HepG2 (cell line): ENCODE measurements around the gene LAG3. TPM values are rescaled to one million over a fixed set of nuclear protein-coding genes. Genes with fewer than 3 reads are reported as not detected.

Experiments
- ATAC-seq: fragments of 200-7000 bp; cut with Tn5 transposase; 3 replicates; pipeline ENCODE4 v1.9.1; 2020; ENCODE audit warnings: mild to moderate bottlenecking, moderate library complexity
- BruUV-seq: library from RNA; stranded (reverse); fragments of 400-500 nt; replicated peaks from 2 replicates; lab custom pipeline; 2021; lab: Mats Ljungman, UMichigan
- CTCF ChIA-PET: fragments of 300-600 bp; formaldehyde crosslinking; extraction: SDS; loops from one replicate; lab custom pipeline; 2021; ENCODE audit warnings: low total read pairs, inconsistent platforms, low intra/inter-chr PET ratio; lab: Yijun Ruan, JAX
- POLR2A ChIA-PET: fragments of 350-600 bp; sonication (Branson Sonifier 250); formaldehyde crosslinking; loops from one replicate; lab custom pipeline; 2020; ENCODE audit warnings: antibody characterized with exemption, inconsistent platforms; lab: Yijun Ruan, JAX
- DNase-seq: peaks from one replicate; pipeline ENCODE4 v3.0.0-alpha.2; 2015; ENCODE audit warnings: low spot score
- FAIRE-seq: peaks from 3 replicates; lab custom pipeline; 2011; peaks lifted over from hg19 to GRCh38; lab: Jason Lieb, UNC
- H2AFZ ChIP-seq: one replicate; pipeline ENCODE4 v1.6.1; 2011; ENCODE audit warnings: low read length, inconsistent platforms
- H3K27ac ChIP-seq: fragments of 300-600 bp; 3 replicates; pipeline ENCODE4 v1.8.0; 2011; ENCODE audit warnings: mixed run types, mild to moderate bottlenecking, mixed read lengths, low read length, inconsistent platforms; ENCODE audit not compliant: insufficient read depth; ENCODE audit errors: extremely low read length
- H3K27me3 ChIP-seq, 2 experiments: fragments of 200-600 bp in 1 of 2; 2 replicates in 1 of 2; 3 replicates in 1 of 2; pipeline versions ENCODE4 v1.6.0 to v1.8.0; 2011; ENCODE audit warnings: low read length in 2 of 2, mild to moderate bottlenecking in 2 of 2, moderate library complexity in 2 of 2, inconsistent platforms in 1 of 2; ENCODE audit not compliant: insufficient read depth in 2 of 2, control insufficient read depth in 1 of 2
- H3K36me3 ChIP-seq, 2 experiments: fragments of 200-600 bp in 1 of 2; replicated peaks in 1 of 2; 2 replicates in 1 of 2; 3 replicates in 1 of 2; pipeline versions ENCODE4 v1.5.1 to v1.8.0; 2011; ENCODE audit warnings: low read length in 2 of 2, inconsistent platforms in 1 of 2; ENCODE audit not compliant: insufficient read depth in 2 of 2, control insufficient read depth in 1 of 2
- H3K4me1 ChIP-seq: 2 replicates; pipeline ENCODE4 v1.5.1; 2012; ENCODE audit warnings: low read length, inconsistent platforms; ENCODE audit not compliant: insufficient read depth
- H3K4me2 ChIP-seq: 2 replicates; pipeline ENCODE4 v1.6.0; 2011; ENCODE audit warnings: low read depth, low read length, inconsistent platforms
- H3K4me3 ChIP-seq, 3 experiments: fragments of 200-600 bp in 1 of 3; sonication (generic), shearing (Covaris generic) in 1 of 3; replicated peaks in 1 of 3; 2 replicates each; pipeline ENCODE4 v1.5.1; 2011 to 2016; ENCODE audit warnings: low read length in 3 of 3, inconsistent platforms in 2 of 3, low read depth in 2 of 3, mild to moderate bottlenecking in 2 of 3, control low read depth in 1 of 3, mixed read lengths in 1 of 3; ENCODE audit not compliant: insufficient read depth in 1 of 3
- H3K79me2 ChIP-seq: one replicate; pipeline ENCODE4 v1.6.1; 2011; ENCODE audit warnings: low read length, inconsistent platforms; ENCODE audit not compliant: insufficient read depth
- H3K9ac ChIP-seq: 2 replicates; pipeline ENCODE4 v1.6.0; 2011; ENCODE audit warnings: mild to moderate bottlenecking, low read depth, low read length, inconsistent platforms; ENCODE audit not compliant: insufficient read depth
- H3K9me3 ChIP-seq: 2 replicates; pipeline ENCODE4 v1.5.1; 2012; ENCODE audit warnings: mild to moderate bottlenecking, low read length
- H4K20me1 ChIP-seq: 2 replicates; pipeline ENCODE4 v1.6.0; 2011; ENCODE audit warnings: inconsistent platforms, mild to moderate bottlenecking, low read length, moderate library complexity; ENCODE audit not compliant: insufficient read depth
- AGO2 ChIP-seq: fragments of 200-400 bp; formaldehyde crosslinking; optimal IDR thresholded peaks from 2 replicates; pipeline ENCODE3; 2017; ENCODE audit warnings: mild to moderate bottlenecking, low read depth, low read length, moderate library complexity
- BRF2 ChIP-seq: sonication (generic); formaldehyde crosslinking; IDR thresholded peaks from 2 replicates; pipeline ENCODE4 v1.8.1; 2022; ENCODE audit warnings: mild to moderate bottlenecking, missing genetic modification reagents
- CHD4 ChIP-seq: fragments of 200-600 bp; sonication (generic); IDR thresholded peaks from 2 replicates; pipeline ENCODE4 v1.7.0; 2017; ENCODE audit warnings: mild to moderate bottlenecking, low read length, borderline replicate concordance
- CTCF ChIP-seq: sonication (generic); formaldehyde crosslinking; IDR thresholded peaks from 2 replicates; pipeline ENCODE4 v1.5.0; 2020; ENCODE audit warnings: mild to moderate bottlenecking, missing genetic modification reagents, moderate library complexity
- FOXK2 ChIP-seq: fragments of 450-650 bp; IDR thresholded peaks from 2 replicates; pipeline ENCODE4 v1.6.1; 2016
- MBNL3 ChIP-seq: fragments of 250-450 bp; sonication (Bioruptor Pico); conservative IDR thresholded peaks from 2 replicates; pipeline ENCODE4 v1.8.0; 2022; ENCODE audit warnings: mild to moderate bottlenecking, inconsistent platforms
- RBFOX2 ChIP-seq: fragments of 200-400 bp; formaldehyde crosslinking; IDR thresholded peaks from 2 replicates; pipeline ENCODE4 v1.6.1; 2017; ENCODE audit warnings: low read depth, mild to moderate bottlenecking, low read length
- RBM22 ChIP-seq: fragments of 200-400 bp; formaldehyde crosslinking; optimal IDR thresholded peaks from 2 replicates; pipeline ENCODE3; 2017; ENCODE audit warnings: mild to moderate bottlenecking, low read length, moderate library complexity
- THAP7 ChIP-seq: sonication (generic); formaldehyde crosslinking; IDR thresholded peaks from 2 replicates; pipeline ENCODE4 v1.8.1; 2023; ENCODE audit warnings: mild to moderate bottlenecking, missing genetic modification reagents
- THYN1 ChIP-seq: sonication (generic); formaldehyde crosslinking; IDR thresholded peaks from 2 replicates; pipeline ENCODE4 v1.8.1; 2023; ENCODE audit warnings: low read depth, mild to moderate bottlenecking, moderate library complexity, missing genetic modification reagents, borderline replicate concordance
- TP53 ChIP-seq: sonication (generic); formaldehyde crosslinking; conservative IDR thresholded peaks from 2 replicates; pipeline ENCODE4 v1.4.0; 2020; ENCODE audit warnings: missing genetic modification reagents
- ZBTB20 ChIP-seq: sonication (generic); formaldehyde crosslinking; IDR thresholded peaks from 2 replicates; pipeline ENCODE4 v1.8.1; 2023; ENCODE audit warnings: missing genetic modification reagents, low read depth, mild to moderate bottlenecking, borderline replicate concordance
- ZFAT ChIP-seq: sonication (generic); formaldehyde crosslinking; conservative IDR thresholded peaks from 2 replicates; pipeline ENCODE4 v1.8.1; 2023; ENCODE audit warnings: missing genetic modification reagents, inconsistent platforms
- ZKSCAN1 ChIP-seq: fragments of 150-350 bp; IDR thresholded peaks from 2 replicates; pipeline ENCODE4 v1.6.1; 2014; ENCODE audit warnings: low read length
- ZNF784 ChIP-seq: sonication (generic); formaldehyde crosslinking; IDR thresholded peaks from 2 replicates; pipeline ENCODE4 v1.5.1; 2020; ENCODE audit warnings: missing genetic modification reagents, mild to moderate bottlenecking, borderline replicate concordance
- WGBS: methylation state at CpG from one replicate; pipeline ENCODE4 v1.1.6; 2017; ENCODE audit warnings: low lambda C conversion rate; 5-methylcytosine and 5-hydroxymethylcytosine counted together
- in situ Hi-C: cut with HindIII; loops from 2 replicates; pipeline ENCODE4 v1.10.0; 2017; ENCODE audit warnings: low pct_unique_long_range_greater_than_20kb; ENCODE audit not compliant: extremely low pct_ligation_motif_present
- intact Hi-C: fragments of 100-400 bp; cut with micrococcal nuclease; formaldehyde crosslinking; loops from one replicate; pipeline ENCODE4 v1.10.0; 2022; ENCODE audit not compliant: unreplicated experiment
- polyA plus RNA-seq, 8 experiments: library from polyadenylated mRNA; depleted of rRNA in 3 of 8; stranded (reverse) in 7 of 8; unstranded in 1 of 8; fragments of >200 nt; fragmentation: Illumina TruSeq in 4 of 8; extraction: Trizol in 4 of 8; gene quantifications; 2 replicates each; pipeline versions ENCODE4 v1.2.1 to v1.2.3, GENCODE V29; 2011 to 2016; ENCODE audit warnings: low read depth in 4 of 8, missing spikeins in 1 of 8, mixed read lengths in 1 of 8; ENCODE audit not compliant: insufficient read depth in 1 of 8
- total RNA-seq, 5 experiments: library from RNA; depleted of rRNA; stranded (reverse); fragments of >200 nt; fragmentation: Illumina TruSeq; extraction: Trizol; gene quantifications; 2 replicates each; pipeline ENCODE4 v1.2.3, GENCODE V29; 2016; ENCODE audit warnings: low read depth in 1 of 5

LAG3 gene
- total and polyA plus RNA-seq, 2 of the 13 experiments (the other 11 are each of a cell fraction or from before 2014, with no cell fraction given), result 0.11 to 0.26 TPM

- H3K4me1 ChIP-seq, result peaks cover 68% of the 10 kb centered on the region
- 96% methylated on average over 8 of the region's 12 CpGs for WGBS
- no peak for FAIRE-seq
- H3K9me3 ChIP-seq, result no peaks in the 10 kb centered on the region
- H3K27me3 ChIP-seq, result no peaks in the 10 kb centered on the region
- H3K4me2 ChIP-seq, result no peak overlapping the region
- no peak for ATAC-seq
- ChIA-PET CTCF (no interaction called here), POLR2A (interaction anchor here (0.5 to 8.3 kb wide), 2 partner anchors 17 to 288 kb away, joined by 3 to 162 read pairs; partner anchors contain the start of gene MLF2)
- no peak for DNase-seq
- no peak for TF ChIP-seq BRF2
- TF ChIP-seq RBFOX2, result peak; percentile 58
- no peak for TF ChIP-seq THYN1 (CRISPR knock-in tag)
- peak; percentile 19 for TF ChIP-seq RBM22
- peak; percentile 68 for TF ChIP-seq AGO2
- H3K79me2 ChIP-seq, result peaks cover 20% of the 10 kb centered on the region
- no peak overlapping the region for H3K27ac ChIP-seq
- peaks cover 0 to 11% of the 10 kb centered on the region in 2 experiments; a peak in 1 of 5 replicates for H3K36me3 ChIP-seq
- BruUV-seq, result no TSS peak
- H2AFZ ChIP-seq, result no peak overlapping the region
- H3K4me3 ChIP-seq, result no peak overlapping the region
- H3K9ac ChIP-seq, result no peak overlapping the region
- 0 out of 2 replicates have a peak, but pooled peaks cover 6% of the 10 kb centered on the region for H4K20me1 ChIP-seq
- in situ Hi-C loops, result no loop called here
- intact Hi-C loops, result no loop called here
These were observed 2.2 kb upstream of the LAG3 start for GRCh38 chr12:6770094-6770493.

- DNase-seq, result no peak
- in situ Hi-C loops (no loop called here), intact Hi-C loops (no loop called here)
- BruUV-seq, result no TSS peak
- Histone ChIP-seq H4K20me1 (0 out of 2 replicates have a peak, but pooled peaks cover 6% of the 10 kb centered on the region), H3K4me1 (peaks cover 68% of the 10 kb centered on the region), H2AFZ (no peak overlapping the region), H3K36me3 (peaks cover 0 to 11% of the 10 kb centered on the region in 2 experiments; a peak in 1 of 5 replicates), H3K27me3 (no peaks in the 10 kb centered on the region), H3K9me3 (no peaks in the 10 kb centered on the region), H3K9ac (no peak overlapping the region), H3K4me3 (no peak overlapping the region), H3K79me2 (peaks cover 20% of the 10 kb centered on the region), H3K27ac (no peak overlapping the region), H3K4me2 (no peak overlapping the region)
- ATAC-seq, result no peak
- WGBS, result 98% methylated on average over 10 of the region's 10 CpGs
- no peak for FAIRE-seq
- POLR2A ChIA-PET, result interaction anchor here (0.9 to 8.3 kb wide), 3 partner anchors 10 to 47 kb away, joined by 3 to 162 read pairs (median 4); partner anchors contain the start of genes COPS7A and MLF2
- CTCF ChIA-PET, result no interaction called here
- TF ChIP-seq ZNF784 (CRISPR knock-in tag) (no peak), ZFAT (CRISPR knock-in tag) (no peak), CTCF (no peak), MBNL3 (CRISPR knock-in tag) (no peak), TP53 (CRISPR knock-in tag) (no peak), THAP7 (no peak), ZBTB20 (no peak), ZKSCAN1 (no peak), FOXK2 (no peak), CHD4 (no peak)
These were observed 1.7 kb upstream of the LAG3 start for GRCh38 chr12:6770600-6770999.
